ENCODE measurements around the gene CD52.

The CD52 gene

GRCh38 chr1:26335774-26336476 lies 18.2 kb downstream of the CD52 start:
- no peak for DNase-seq

GRCh38 chr1:26336477-26337205 lies 18.9 kb downstream of the CD52 start:
- DNase-seq: no peak

GRCh38 chr1:26337206-26337535 lies 19.4 kb downstream of the CD52 start:
- no peak for DNase-seq

DNA sequence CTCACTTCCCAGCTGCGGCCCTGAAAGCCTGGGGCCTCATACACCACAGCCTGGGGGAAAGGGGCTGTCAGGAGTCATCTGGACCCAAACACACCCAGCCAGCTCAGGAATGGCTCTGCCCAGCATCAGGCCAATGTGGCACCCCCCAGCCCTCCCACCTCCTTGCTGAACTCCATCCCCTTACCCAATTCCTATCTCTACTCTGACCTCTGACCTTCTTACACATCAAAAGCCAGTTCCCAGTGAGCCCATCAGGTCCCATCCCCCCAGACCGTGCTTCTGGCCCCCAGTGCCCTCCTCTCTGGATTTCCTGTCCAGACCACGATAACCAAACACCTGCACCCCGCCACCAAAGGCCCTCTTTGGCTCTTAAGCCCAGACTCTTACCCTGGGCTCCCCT lies 19.9 kb downstream of the CD52 start:
- DNase-seq: no peak

GRCh38 chr1:26338670-26339069 lies 20.9 kb downstream of the CD52 start:
- DNase-seq: no peak

GRCh38 chr1:26340047-26340481 lies 22.3 kb downstream of the CD52 start:
- DNase-seq: no peak

- DNase-seq: no peak
These were observed 26.6 kb downstream of the CD52 start for GRCh38 chr1:26344147-26344920.

GRCh38 chr1:26345718-26346117 lies 28.0 kb downstream of the CD52 start:
- no peak for DNase-seq

- no peak for DNase-seq
These were observed 28.7 kb downstream of the CD52 start for GRCh38 chr1:26346274-26347033.

- no peak for DNase-seq
These were observed 31.6 kb downstream of the CD52 start for GRCh38 chr1:26349188-26349876.

- DNase-seq: no peak
These were observed 32.1 kb downstream of the CD52 start for GRCh38 chr1:26349877-26350244.

DNA sequence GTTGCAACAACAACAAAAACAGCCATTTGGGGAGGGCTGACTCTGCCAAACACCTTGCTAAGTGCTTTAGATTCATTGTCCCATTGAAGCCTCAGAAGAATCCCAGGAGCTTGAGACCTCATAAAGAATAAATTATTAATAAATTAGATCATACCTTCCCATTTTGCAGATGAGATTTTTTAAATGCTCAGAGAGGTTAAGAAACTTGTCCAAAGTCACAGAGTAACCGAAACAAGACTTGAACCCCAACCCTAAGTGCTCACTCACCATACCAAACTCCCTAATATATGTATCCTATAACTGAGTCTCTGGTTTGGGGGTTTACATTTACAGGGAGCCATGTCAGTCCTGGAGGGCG lies 32.6 kb downstream of the CD52 start:
- no peak for DNase-seq

- DNase-seq: no peak
These were observed 33.2 kb downstream of the CD52 start for GRCh38 chr1:26350701-26351589.

GRCh38 chr1:26351590-26352337 lies 34.0 kb downstream of the CD52 start:
- no peak for DNase-seq

GRCh38 chr1:26352338-26352679 lies 34.6 kb downstream of the CD52 start:
- DNase-seq: no peak

- no peak for DNase-seq
These were observed 35.6 kb downstream of the CD52 start for GRCh38 chr1:26353210-26353859.

DNA sequence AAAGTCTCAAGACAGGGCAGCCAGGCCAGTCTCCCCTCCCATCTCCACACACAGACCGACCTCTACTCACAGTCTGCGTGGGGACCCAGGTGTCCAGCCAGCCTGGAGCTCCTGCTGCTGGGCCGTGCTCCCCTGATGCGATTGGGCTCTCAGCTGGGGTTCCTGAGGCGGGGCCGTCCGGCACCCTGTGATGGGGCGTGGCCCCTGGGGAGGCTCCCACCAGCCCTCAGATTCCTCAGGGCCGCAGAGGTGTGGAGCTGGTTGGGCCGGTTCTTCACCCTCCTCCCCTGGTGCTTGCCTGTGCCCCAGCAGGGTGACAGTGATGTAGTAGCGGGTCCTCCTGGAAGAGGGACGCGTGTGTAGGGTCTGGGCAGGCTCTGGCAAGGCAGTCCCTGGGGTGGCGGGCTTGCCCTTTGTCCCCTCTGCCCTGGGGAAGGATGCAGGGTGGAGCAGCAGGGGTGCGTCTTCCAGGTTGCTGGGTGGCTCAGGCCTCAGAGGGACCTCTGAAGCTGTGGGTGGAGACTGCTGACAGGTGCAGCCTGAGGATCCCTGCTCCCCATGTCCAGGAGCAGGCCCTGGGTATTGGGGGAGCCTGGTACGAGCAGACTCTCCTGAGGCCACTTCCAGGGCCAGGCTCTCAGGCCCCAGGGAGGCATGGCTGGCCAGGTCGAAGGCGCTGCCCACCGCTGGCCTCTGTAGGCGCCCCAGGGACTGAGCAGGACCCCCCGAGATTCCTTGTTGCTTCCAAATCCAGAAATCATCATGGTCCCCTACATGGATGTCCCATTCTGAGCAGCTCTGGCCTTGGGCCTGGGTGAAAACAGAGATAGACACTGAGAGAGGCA lies 36.4 kb downstream of the CD52 start, which contains the start of gene CRYBG2:
CRYBG2 (minus strand) TSS at position 155 of the 845 bp plus-strand sequence. CDS start 7,473 bp downstream, outside the sequence.
- no peak for DNase-seq

DNA sequence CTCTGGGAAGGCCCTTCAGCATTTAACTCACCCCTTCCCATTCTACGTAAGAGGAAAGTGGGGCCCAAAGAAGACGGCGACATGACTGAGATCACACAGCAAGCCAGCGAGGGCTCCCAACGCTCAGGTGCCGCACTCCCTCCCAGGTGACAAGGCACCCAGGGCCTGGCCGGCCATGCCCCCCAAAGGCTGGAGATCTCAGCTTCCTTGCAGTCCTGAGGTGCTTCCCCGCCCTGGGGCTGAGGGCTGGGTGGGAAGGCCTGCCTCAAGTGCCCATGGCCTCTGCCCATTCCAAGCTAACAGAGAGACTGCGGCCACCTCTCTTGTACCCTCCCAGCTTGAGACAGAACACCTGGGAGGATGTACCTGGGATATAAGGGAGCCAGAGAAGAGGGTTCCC lies 37.2 kb downstream of the CD52 start:
- no peak for DNase-seq

- DNase-seq: no peak
These were observed 38.3 kb downstream of the CD52 start for GRCh38 chr1:26356106-26356505.
